GM19395 (cell line): ENCODE measurements around the gene ANKRD60.

Experiments
- ATAC-seq: cut with Tn5 transposase; IDR thresholded peaks from one replicate; pipeline ENCODE4 v1.9.1; 2021; ENCODE audit warnings: mild to moderate bottlenecking, moderate library complexity; ENCODE audit not compliant: unreplicated experiment

ANKRD60 gene

DNA sequence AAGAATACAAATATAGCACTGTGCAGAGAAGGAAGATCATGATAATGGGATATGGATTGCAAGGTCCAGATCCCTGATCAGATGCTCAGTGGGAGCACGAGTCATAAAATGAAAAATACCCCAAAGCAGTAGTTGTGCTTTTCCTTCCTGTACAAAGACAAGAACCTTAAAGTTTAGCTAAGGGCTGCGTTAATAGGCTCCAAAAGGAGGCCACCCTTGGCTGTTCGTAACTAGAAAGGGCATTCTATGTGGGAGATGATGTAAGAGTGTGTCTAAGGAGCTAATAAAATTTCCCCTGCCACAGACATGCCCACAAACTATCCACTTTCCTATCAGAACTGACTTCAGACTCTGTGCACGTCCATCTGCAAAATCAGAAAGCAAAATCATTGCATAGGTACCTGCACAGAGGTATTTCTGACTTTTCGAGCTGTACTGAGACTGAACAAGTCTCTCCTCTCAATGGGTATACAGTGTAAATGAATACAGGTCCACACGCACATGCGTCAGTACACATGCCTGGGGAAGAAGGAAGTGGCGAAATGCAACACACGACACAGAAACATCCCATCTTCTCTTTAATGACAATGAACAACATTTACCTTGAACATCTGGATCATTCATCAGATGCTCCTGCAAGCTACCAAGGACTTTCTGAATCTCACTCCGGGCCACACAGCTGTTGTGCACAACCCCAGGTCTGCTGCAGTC, 16.9 kb upstream of the ANKRD60 start:
- ATAC-seq, result no peak

DNA sequence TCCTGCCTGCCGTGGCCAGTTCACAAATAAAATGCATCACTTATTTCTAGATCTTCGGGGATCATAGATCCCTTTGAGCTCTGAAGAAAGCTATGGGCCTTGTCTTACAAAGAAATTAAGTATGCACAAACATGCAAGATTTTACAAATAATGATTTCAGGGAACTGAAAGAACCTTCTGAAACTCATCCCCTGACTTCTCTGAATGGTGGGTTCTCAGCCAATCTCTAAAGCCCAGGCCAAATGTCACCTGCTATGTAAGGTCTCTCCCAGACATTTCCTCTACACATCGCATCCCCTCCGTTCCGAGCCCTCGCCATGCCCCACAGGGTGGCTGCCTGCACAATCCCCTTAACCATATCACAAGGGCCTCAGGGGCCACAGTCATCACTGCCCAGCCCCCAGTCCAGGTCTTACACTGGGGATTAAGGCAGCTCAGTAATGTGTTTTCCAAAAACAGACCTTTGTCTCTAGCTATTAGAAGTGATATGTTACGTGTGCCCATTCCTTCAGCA, 16.1 kb upstream of the ANKRD60 start:
- no peak for ATAC-seq

DNA sequence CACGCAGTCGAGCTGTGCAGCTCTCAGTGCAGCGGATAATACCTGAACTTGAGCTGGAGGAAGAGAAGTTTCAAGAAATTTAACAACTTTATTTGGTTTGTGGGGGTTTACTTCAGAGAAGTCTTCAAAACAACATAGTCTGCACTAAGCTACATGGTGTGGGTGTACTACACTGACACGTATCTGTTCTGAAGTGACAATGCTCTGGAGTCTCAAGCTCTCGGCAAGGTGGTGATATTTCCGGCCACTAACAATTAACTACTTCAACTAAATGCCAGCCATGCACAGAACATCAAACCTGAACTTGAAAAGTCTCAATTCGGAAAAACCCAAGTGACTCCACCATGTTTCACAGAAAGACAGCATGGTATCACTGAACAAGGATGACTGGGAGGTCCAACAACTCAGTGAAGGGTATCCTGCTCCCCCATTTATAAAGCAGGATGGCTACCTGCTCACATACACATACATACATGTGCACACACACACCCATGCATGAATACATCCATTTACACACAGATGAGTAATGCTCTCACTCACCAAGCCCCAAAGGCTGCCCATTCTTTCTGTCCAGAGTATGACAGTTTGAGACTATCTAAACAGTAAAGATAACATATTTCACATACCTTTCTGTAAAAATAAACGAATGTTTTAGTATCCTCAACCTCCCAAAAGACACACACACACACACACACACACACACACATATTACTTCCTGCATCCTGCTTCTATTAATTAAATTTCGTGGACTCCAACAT, 15.4 kb upstream of the ANKRD60 start:
- no peak for ATAC-seq

DNA sequence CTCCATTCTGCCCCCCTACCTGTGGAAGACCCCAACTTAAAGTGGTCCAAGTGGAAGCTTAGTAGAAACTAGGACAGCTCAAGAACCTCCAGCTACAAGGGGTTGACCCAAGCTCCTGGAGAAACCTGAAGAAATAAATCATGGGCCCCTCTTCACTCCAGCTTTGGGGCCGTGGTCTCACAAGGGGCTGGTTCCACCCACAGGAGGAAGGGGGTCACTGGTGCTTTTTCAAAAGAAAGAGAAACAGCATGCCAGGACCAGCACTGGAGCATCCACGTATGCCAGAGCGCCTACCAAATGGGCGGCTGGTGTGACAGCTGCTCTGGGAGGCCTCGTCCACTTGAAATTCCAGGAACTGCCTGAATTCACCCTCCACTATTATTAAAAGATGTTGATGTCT, 14.4 kb upstream of the ANKRD60 start:
- no peak for ATAC-seq

DNA sequence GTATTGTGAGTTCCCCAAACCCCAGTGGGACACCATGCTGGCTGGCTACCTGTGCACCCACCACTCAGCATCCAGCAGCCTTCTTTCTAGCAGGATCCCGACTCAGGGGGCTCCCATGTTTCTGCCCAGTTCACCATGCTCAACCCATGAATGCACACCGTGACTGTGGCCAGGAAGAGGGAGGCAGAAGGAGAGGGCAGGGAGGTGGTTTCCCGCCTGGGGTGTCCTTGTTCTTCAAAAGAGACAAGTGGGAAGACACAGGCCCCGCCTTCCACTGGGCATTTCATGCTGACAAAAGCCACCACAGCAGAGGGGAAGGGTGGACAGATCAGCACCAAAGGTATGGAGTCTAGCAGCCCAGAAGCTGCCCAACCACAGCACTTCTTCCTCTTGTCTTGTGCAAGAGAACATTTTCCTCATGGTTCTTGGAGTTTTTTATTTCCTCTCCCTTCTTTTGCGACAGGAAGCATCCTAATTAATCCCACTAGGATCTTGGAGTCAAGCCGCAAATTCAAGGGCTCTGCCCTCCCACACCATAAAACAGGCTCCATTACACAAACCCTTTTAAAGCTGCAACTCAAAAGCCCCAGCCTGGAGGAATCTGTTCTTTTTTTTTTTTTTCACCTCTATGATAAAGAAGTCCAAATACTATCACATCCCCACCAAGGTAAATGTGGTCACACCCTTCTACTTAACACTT, 13.5 kb upstream of the ANKRD60 start:
- ATAC-seq, result no peak

DNA sequence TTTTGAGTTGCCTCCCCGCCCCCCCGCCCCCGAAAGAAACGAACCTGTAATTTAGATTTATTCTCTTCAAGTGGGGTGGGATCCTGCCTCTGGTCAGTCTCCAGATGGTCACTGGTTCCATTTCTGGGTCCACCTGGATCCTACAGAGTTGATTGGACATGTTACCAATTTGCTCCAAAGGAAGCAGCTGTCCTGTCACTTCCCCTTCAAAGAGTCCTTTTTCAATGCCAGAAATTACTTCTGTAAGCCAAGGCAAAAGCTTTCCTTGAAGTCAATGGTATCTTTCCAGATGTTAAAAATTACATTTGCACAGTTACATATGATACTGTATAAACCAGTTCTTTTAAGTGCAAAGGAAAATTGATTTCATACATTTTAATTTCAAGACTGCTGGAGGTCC, 12.0 kb upstream of the ANKRD60 start:
- ATAC-seq, result no peak

DNA sequence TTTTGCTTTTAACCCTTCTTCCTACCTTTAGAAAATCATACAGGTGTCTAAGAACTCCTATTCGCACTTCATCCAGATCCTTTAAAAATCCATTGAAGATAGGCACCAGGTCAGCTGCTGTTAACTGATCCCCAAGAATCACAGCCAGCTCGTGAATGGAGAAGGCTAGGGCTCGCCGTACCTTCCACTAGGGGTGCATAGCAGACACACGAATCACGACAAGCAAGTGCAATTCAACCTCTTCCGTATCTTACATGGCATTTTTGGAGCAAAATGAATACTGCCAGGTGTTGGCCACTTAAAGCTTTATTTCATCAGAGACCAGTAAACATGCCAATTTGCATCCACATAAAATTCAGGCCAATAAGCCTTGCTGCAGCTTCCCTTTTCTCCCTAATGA, 10.8 kb upstream of the ANKRD60 start:
- no peak for ATAC-seq

DNA sequence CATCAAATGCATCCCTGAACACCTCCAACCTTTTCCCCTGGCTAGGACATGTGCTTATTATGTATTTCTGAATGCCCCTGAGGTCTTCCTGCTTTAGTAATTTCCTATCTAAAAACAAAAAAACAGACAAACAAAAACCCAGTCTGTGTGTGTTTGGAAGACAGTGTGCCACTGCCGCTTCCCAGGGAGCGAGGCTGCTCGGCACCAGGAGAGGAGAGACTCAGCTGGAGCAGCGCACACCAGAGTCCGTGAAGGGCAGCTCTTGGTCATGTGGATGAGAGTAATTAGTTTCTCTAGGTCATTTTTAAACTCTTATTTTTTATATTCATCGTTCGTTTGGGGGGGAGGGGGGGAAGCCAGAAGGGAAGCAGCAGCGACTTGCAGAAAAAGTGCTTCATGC, 10.0 kb upstream of the ANKRD60 start:
- no peak for ATAC-seq

DNA sequence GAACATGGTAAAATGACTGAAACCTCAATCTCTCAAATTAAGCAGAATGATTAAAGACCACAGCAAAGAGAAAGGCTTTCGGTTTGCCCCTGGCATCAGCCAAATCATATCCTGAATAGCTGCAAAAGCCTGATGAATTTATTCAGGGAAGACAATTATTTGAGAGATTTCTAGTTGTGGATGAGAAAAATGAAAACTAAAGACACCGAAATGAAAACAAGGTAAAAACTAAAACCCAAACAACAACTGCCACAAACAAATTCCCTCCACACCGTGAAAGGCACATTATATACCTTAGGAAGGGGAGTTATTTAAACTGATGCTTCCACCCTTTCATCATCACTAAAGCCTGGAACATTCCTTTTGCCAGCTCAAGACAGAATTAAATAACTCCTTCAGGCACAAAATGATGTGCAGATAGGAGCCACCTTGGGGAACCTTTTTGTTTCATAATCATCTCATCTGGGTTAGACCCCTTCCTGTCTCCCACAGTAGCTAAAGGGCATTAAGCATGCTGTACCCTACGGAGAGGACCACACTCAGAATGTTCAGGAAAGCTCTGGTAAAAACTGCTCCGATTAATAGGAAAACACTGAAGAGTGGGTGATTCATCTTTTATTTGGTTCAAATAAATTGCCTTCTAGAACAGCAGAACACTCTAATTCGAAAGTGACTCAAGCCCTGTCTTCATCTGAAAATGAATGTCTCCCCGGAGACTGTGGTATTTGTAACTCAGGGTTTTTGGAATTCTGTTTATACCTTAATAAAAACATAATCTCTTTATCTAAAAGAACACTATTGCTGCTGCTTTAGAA, 9.1 kb upstream of the ANKRD60 start:
- no peak for ATAC-seq

DNA sequence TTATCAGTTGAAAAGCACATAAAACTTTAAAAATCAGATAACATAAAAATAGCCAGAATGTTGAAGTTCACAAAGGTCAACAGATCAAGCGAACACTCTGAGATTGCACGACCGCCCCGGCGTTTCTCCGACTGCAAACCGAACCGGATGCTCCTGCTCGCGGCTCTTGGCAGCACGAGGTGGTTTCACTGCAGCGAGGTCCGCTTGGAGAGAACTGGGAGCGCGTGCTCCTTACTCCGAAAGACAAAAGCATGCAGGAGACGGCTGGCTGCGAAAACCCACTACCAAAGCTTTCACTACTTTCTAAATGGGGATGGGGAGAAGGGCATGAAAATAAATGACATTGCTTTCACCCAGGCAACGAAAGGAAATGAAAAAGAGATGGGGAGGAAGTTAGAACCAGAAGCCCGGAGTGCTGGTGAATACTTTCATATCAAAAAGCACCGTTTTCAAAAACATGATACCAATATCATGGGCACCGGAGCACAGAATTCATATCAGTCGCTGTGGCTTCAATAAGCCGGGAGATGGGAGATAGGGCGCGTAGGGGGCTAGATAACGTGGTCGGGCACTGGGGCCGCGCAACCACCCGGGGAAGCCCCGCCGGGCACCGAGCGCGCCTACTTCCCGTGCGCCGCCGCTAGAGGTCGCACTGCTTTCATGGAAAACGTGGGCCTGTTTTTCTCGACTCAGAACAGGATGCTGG, 8.3 kb upstream of the ANKRD60 start:
- peak; percentile 89 for ATAC-seq

DNA sequence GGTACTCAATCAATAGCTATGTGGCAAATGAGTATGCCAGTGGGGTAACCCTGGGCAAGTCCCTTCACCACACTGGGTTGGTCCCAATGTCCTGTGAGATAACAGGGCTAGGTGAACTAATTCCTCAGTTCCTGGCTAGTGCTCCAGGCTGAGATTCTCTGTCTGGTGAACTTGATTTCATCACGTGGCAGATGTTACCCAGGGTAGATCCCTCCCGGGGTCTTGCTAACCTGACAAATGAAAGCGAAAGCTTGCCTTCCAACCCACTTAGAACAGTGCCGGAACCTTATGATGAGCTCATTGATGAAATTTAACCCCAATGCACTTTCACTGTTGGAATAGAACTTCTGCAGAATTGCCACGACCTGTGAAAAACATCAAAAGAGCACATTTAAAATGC, 6.6 kb upstream of the ANKRD60 start:
- no peak for ATAC-seq

DNA sequence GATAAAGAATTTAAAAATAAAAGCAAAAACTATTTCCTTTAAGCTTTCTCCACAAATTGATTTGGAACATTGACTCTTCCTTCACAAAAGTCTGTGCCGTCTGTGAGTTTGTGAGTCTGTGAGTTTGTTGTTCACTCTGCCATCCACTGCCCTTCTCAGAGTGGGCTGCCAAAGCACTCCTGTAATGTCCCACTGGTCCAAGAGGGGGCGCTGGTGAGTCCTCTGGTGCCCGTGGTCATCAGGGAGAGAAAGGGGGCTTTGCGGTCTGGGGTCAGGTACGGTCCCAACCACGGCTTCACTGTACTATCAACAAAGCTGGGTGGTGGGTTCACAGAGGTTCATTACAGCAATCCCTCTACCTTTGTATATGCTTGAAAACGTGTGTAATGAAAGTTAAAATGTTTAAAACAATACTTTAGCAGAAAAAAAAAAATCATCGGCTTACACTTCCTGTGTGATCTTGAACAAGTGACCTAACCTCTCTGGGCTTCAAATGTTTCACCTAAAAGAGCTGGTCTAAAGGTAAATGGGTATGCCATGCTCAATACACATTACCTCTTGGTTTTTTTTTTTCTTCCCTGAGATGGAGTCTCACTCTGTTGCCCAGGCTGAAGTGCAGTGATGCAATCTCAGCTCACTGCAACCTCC, 5.6 kb upstream of the ANKRD60 start:
- ATAC-seq, result no peak

DNA sequence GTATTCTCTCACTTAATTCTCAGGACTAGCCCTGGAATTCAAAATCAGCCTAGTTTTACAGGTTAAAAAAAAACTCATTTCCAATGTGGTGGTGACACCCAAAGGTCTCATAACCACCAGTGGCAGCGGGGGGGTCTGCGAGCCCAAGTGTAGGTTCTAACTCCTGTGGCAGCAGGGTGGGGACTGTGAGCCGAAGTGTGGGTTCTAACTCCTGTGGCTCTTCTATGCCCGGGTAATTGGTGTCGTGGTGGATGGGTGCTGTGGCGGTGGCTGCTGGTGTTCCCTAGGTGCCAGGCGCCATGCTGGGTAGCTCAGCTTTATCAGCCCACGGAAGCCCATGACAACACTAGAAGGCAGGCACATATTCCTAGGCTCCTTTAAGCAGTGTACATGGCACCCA, 4.9 kb upstream of the ANKRD60 start:
- no peak for ATAC-seq

DNA sequence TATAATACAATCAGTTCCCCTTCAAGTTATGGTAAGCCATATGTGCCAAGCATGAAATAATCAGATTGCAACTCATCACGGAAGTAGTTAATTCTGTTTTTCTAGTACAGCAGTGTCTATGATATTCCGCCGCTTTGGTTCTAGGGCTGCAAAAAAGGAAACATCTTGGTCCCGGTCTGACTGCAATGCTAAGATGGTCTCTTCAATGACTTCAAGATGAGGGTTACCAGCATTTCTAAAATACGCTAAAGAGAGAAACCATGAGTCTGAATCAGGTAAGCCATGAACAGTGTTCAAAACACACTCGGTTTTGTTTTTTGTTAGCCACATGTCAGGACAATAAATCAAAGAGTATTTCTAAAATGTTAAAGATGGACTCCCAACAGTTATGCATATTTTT, 3.2 kb upstream of the ANKRD60 start:
- ATAC-seq, result no peak

DNA sequence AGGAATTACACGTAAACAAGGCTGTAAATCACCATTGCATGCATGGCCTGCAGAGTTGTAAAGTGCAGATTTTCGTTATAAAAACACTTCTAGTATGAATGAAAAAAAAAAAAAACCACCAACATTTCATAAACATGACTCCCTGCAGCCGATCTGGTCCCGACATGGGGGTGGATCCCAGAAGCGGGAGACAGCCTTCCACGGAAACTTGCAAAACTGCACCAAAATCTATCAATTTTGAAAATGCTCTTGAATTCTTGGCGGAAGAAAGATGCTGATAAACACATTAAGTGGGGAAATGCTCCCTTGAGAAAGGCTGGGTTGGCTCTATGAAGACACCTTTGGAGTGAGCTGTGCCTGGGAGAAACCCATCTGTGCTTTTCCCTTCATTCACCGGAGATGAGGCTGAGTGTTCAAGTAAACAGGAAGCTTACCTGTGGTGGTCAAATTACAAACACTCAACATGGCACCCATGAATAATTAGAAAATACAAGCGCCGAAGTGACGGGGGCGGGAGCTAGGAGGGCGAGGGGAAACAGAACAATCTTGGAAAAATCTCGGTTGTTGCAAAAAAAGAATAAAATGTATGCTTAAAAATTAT, 845 bp upstream of the ANKRD60 start:
- no peak for ATAC-seq

DNA sequence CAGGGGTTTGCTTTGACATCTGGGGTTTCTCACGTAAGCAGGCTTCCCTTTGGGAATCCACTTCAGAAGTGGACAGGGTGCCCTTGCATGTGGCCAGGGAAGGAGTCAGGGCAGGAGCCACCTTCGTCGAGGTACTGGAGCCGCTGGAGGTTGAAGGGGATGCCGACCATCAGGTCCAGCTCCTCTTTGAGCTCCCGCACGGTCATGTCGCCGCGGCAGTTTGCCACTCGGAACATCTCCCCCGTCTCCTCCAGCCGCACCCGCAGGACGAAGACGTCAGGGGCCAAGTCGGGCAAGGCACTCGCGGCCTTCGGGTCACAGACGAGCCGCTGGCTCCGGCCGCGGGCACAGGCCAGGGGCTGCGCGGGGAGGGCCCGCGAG, 360 bp downstream of the ANKRD60 start:
- ATAC-seq, result no peak

DNA sequence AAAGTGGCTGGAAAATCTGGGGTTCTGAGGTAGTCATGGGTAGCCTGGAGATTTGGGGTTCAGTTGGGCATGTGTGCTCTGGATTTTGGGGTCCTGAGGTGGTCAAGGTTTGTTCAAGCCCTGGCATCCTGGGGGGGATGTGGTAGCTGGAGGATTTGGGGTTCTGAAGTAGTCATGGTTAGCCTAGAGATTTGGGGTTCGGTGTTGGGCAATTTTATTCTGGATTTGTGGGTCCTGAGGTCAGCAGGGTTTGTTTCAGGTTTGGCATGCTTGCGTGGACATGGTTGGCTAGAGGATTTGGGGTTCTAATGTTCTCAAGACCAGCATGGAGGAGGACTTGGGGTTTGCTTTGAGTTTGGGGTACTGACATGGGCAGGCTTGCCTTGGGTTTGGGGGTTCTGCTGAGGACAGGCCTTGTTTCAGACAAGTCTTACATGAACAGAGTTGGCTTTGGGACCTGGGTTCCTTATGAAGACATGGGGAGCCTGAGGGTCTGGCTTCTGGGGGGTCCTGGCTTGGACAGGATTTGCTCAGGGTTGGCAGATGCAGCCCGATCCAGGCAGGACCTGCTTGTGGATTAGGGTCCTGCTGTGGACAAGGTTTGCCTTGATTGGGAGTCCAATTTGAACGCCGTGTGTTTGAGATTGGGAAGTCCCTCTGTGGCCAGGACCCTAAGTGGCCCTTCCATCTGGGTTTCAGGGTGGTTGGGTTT, 906 bp downstream of the ANKRD60 start:
- ATAC-seq, result no peak

DNA sequence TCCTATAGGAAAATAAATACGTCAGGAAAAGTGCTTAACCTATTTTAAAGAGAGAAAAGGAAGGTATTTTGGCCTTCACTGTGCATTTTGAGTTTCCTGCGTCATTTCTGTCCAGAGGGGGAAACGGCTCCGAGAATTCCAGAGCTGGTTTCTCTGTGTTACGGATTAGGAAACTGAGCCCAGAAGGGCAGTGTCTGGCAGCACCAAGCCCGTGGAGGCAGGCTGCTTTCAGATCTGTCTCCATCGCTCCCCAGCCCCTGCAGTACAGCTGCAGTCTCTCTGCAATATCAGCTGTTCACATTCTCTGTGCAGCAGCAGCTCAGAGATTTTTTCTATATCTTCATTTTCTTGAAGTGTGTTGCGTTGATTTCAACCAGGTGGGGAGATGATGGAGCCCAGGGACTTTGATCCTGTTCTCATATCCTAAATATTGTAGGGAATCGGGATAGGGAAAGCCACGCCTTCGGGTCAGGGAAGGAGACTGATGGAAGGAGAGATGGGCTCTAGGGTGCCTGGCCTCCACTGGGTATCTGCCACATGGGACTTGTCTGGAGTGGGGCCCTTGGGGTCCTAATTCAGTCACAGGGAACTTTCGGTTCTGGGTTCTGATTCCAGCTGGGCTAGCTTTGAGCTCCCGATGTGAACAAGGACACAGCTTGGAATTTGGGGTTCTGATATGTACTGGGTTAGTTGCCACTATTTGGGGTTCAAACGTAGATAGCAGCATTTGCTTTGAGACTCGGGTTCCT, 2.8 kb downstream of the ANKRD60 start:
- ATAC-seq, result no peak
